Progenitor cell of endocrine pancreas (in vitro differentiated cells): ENCODE data around the gene NELFA. TPM values are rescaled to one million over a fixed set of nuclear protein-coding genes. Genes with fewer than 3 reads are reported as not detected.
A peak's percentile ranks its signal among the peaks of the same experiment; 100 is the strongest.

ENCODE experiments used
- DNase-seq: peaks from one replicate; pipeline ENCODE4 v3.0.0; 2021; ENCODE audit warnings: low spot score; ENCODE audit not compliant: unreplicated experiment
- H3K27ac Mint-ChIP-seq: 2 replicates; pipeline ENCODE4 v1.8.0; 2021; ENCODE audit warnings: mild to moderate bottlenecking, moderate library complexity, mixed read lengths
- H3K27me3 Mint-ChIP-seq: 2 replicates; pipeline ENCODE4 v1.8.0; 2021; ENCODE audit warnings: mixed read lengths
- H3K36me3 Mint-ChIP-seq: 2 replicates; pipeline ENCODE4 v1.8.0; 2022; ENCODE audit warnings: mixed read lengths; ENCODE audit not compliant: insufficient read depth
- H3K4me1 Mint-ChIP-seq: 2 replicates; pipeline ENCODE4 v1.8.0; 2021; ENCODE audit warnings: low read depth, mixed read lengths
- H3K4me3 Mint-ChIP-seq: 2 replicates; pipeline ENCODE4 v1.8.0; 2021; ENCODE audit warnings: low read depth, mild to moderate bottlenecking, moderate library complexity, mixed read lengths
- H3K9me3 Mint-ChIP-seq: 2 replicates; pipeline ENCODE4 v1.8.0; 2021; ENCODE audit warnings: low read depth, mixed read lengths
- CTCF ChIP-seq: fragments of 200-600 bp; sonication (generic); IDR thresholded peaks from one replicate; pipeline ENCODE4 v1.5.0; 2021; ENCODE audit warnings: antibody characterized with exemption, mild to moderate bottlenecking; ENCODE audit not compliant: unreplicated experiment
- long read RNA-seq: library from polyadenylated mRNA; unstranded; transcript quantifications from one replicate; pipeline ENCODE4 v2.0.0, GENCODE V29; 2020
- total RNA-seq: library from RNA; stranded (reverse); gene quantifications from 2 replicates; pipeline ENCODE4 v1.2.1, GENCODE V29; 2021

Gene NELFA
- 52.5 and 54.2 TPM in 2 replicates for total RNA-seq
- long read RNA-seq, transcript NELFA-202 (11 exons, 3,343 nt) = major isoform, 19 of 25 reads
- long read RNA-seq, partial matches to known transcripts = 3 of 25 reads
- long read RNA-seq, other reads (novel, unspliced or antisense) = 3 of 25 reads

DNA sequence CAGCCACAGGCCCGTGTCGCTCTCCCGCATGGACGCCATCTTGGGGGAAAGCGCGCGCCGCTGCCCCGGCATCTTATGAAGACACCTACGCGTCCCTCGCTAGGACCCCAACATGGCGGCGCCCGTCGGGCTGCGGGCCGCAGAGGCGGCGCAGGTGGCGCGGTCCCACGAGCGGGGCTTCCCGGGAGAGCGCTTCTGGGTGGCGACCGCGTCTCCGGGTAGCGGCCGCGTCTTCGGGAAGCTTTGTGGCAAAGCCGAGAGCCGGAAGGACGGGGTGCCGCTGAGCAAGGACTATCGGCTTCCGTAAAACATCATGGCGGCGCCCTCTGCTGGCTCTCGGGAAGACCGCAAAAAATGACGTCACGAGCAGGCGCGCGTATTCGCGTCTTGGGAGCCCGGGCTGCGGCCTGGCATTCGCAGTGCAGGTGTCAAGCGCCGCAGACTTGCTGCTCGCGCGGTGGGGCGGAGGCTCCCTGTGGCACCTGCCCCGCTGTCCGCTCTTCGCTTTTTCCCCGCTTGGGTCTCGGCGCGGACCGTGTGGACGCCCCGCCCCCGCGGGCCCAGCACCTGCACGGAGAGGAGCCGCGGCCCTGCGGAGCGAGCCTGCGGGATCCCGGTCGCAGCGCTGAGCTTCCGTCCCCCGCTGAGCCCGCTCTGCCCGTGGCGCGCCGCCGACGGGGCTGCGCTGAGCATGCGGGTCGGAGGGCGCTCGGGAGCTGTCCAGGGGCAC, at the start of gene NELFA:
TSS of gene NELFA (minus strand) at position 54 of the 730 bp plus-strand sequence. CDS start at position 39, 15 bp downstream.
- no peaks in the 10 kb centered on the region for H3K9me3 Mint-ChIP-seq
- H3K27me3 Mint-ChIP-seq = no peaks in the 10 kb centered on the region
- peaks cover 6% of the 10 kb centered on the region for H3K36me3 Mint-ChIP-seq
- TF ChIP-seq CTCF = peak; percentile 73
- DNase-seq = peak; percentile 90
- H3K4me3 Mint-ChIP-seq = peak within 1 kb of the TSS; percentile 92
- H3K27ac Mint-ChIP-seq = peak within 1 kb of the TSS; percentile 95
- H3K4me1 Mint-ChIP-seq = peaks cover 11% of the 10 kb centered on the region

DNA sequence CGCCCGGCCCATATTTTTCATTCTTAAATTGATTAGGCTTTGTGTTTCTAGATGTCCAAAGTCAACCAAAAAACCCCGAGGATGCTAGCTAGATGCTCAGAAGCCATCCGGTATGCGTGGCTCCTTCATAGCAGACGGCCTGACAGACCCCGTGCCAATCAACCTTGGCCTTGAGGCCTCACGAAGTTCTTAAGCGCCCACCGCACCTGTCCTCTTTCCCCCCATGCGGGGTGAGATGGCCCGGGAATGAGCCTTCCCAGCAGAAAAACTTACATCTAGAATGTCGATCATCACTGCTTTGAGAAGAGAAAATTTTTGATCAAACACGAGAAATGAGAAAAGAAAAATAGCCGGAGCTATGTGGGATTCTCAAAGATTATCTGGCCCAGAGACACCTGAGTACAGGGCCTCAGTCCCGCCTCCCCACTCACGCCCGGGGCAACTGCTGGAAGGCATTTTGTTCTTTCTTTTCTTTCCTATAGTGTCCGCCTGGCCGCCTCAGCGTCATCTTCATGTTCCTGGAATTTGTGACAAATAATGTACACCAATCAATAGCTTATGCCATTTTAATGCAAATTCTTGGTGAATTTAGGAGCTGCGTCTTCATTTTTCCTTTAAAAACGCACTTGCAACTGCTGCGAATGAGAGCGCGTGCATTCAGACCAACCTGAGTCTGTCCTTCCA, 48.8 kb upstream of the NELFA start:
- Mint-ChIP-seq H3K4me1 (peaks cover 2% of the 10 kb centered on the region), H3K4me3 (peak overlapping the region; percentile 74), H3K27ac (peak overlapping the region; percentile 88), H3K36me3 (peaks cover 3% of the 10 kb centered on the region), H3K27me3 (peaks cover 12% of the 10 kb centered on the region), H3K9me3 (no peaks in the 10 kb centered on the region)
- no peak for TF ChIP-seq CTCF
- no peak for DNase-seq

- peaks cover 18% of the 10 kb centered on the region for H3K27me3 Mint-ChIP-seq
- H3K4me3 Mint-ChIP-seq = no peak overlapping the region
- peaks cover 2% of the 10 kb centered on the region for H3K4me1 Mint-ChIP-seq
- no peak for TF ChIP-seq CTCF
- DNase-seq = no peak
- no peaks in the 10 kb centered on the region for H3K9me3 Mint-ChIP-seq
- H3K36me3 Mint-ChIP-seq = peaks cover 8% of the 10 kb centered on the region
- no peak overlapping the region for H3K27ac Mint-ChIP-seq
Measured at GRCh38 chr4:2054217-2054616, 45.4 kb upstream of the NELFA start.

DNA sequence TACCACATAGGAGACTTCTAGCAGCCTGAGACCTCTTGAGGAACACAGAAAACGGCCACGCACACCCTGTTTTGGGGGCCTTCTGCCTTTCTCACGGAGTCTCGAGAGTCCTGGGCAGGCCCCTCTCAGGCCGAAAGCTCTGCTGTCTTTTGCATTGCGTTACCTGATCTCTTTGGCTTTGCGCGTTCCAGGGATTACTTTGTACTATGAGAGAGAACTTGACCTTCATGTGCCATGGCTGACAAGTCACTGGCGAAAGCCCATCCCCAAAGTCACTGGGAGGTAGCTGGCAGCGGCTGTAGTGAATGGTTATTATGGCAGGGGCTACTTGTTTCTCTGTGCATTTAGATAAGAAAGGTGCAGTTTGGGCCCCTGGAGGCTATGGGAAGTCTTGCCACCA, 42.3 kb upstream of the NELFA start:
- Mint-ChIP-seq H3K4me3 (no peak overlapping the region), H3K27me3 (peaks cover 13% of the 10 kb centered on the region), H3K36me3 (peaks cover 8% of the 10 kb centered on the region), H3K27ac (no peak overlapping the region), H3K4me1 (no peaks in the 10 kb centered on the region), H3K9me3 (no peaks in the 10 kb centered on the region)
- TF ChIP-seq CTCF = no peak
- DNase-seq = no peak

DNA sequence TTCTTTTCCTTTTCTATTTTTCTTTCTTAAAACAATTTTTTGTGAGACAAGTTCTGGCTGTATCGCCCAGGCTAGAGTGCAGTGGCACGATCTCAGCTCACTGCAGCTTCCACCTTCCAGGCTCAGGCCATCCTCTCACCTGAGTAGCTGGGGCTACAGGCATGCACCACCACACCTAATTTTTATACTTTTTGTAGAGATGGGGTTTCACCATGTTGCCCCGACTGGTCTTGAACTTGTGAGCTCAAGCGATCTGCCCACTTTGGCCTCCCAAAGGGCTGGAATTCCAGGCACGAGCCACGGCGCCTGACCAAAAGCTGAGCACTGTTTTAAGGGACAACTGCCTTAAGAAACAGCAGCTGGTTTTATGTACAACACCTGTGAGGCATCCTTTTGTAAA, 41.0 kb upstream of the NELFA start:
- H3K4me1 Mint-ChIP-seq = no peaks in the 10 kb centered on the region
- no peaks in the 10 kb centered on the region for H3K9me3 Mint-ChIP-seq
- DNase-seq = no peak
- H3K27me3 Mint-ChIP-seq = peaks cover 12% of the 10 kb centered on the region
- peaks cover 7% of the 10 kb centered on the region for H3K36me3 Mint-ChIP-seq
- no peak overlapping the region for H3K4me3 Mint-ChIP-seq
- TF ChIP-seq CTCF = no peak
- no peak overlapping the region for H3K27ac Mint-ChIP-seq
